T-cell (primary cell): Measurements from ENCODE around the gene DDX10. TPM values are rescaled to one million over a fixed set of nuclear protein-coding genes. Genes with fewer than 3 reads are reported as not detected.

Experiments
- ATAC-seq, 4 experiments: fragments of 200-7000 bp in 3 of 4; fragments of 150-1000 bp in 1 of 4; cut with Tn5 transposase; replicated peaks in 1 of 4; 1 replicate in 3 of 4; 2 replicates in 1 of 4; pipeline ENCODE4 v1.10.0; 2021; ENCODE audit warnings: moderate library complexity in 3 of 4, mild to moderate bottlenecking in 2 of 4, moderate number of reproducible peaks in 1 of 4
- CTCF ChIA-PET, 2 donors: fragments of 300-600 bp; sonication (Branson Sonifier 250); formaldehyde crosslinking; loops; one replicate each; lab custom pipeline; 2022; ENCODE audit warnings: antibody characterized with exemption in 2 of 2; lab: Charles Lee
- POLR2A ChIA-PET, 2 donors: fragments of 300-600 bp; sonication (Branson Sonifier 250); formaldehyde crosslinking; loops; one replicate each; lab custom pipeline; 2022; ENCODE audit warnings: antibody characterized with exemption in 2 of 2; lab: Charles Lee
- DNase-seq, 35 experiments: peaks; one replicate each; pipeline versions ENCODE4 v3.0.0 to v3.0.0-alpha.2; 2013 to 2023
- H3K27ac ChIP-seq: one replicate; pipeline ENCODE4 v1.5.1; 2013; ENCODE audit warnings: low read length
- H3K27me3 ChIP-seq, 2 experiments: replicated peaks in 1 of 2; 1 replicate in 1 of 2; 2 replicates in 1 of 2; pipeline versions ENCODE4 v1.6.1 to v1.7.0; 2013; ENCODE audit warnings: low read length in 1 of 2, mixed read lengths in 1 of 2; ENCODE audit not compliant: control insufficient read depth in 2 of 2, insufficient read depth in 2 of 2; ENCODE audit errors: extremely low read depth in 1 of 2
- H3K36me3 ChIP-seq, 2 donors: 1 replicate in 1 of 2; 2 replicates in 1 of 2; pipeline versions ENCODE4 v1.6.1 to v1.7.0; 2013; ENCODE audit warnings: low read length in 1 of 2; ENCODE audit not compliant: control insufficient read depth in 2 of 2, insufficient read depth in 1 of 2; ENCODE audit errors: extremely low read depth in 1 of 2
- H3K4me1 ChIP-seq, 2 experiments: 1 replicate in 1 of 2; 2 replicates in 1 of 2; pipeline versions ENCODE4 v1.6.1 to v1.7.0; 2013; ENCODE audit warnings: low read length in 2 of 2, mixed read lengths in 1 of 2; ENCODE audit not compliant: insufficient read depth in 2 of 2, control insufficient read depth in 1 of 2; ENCODE audit errors: extremely low read depth in 1 of 2
- H3K4me3 ChIP-seq, 2 donors: 1 replicate in 1 of 2; 2 replicates in 1 of 2; pipeline versions ENCODE4 v1.5.1 to v1.7.0; 2013; ENCODE audit warnings: mild to moderate bottlenecking in 2 of 2, low read length in 1 of 2, moderate library complexity in 1 of 2; ENCODE audit not compliant: control insufficient read depth in 1 of 2; ENCODE audit errors: extremely low read depth in 1 of 2
- H3K9me3 ChIP-seq: 2 replicates; pipeline ENCODE4 v1.7.0; 2013
- H3K27ac Mint-ChIP-seq, 2 donors: one replicate each; pipeline ENCODE4 v1.8.0; 2020 to 2021; ENCODE audit warnings: mild to moderate bottlenecking in 2 of 2, mixed read lengths in 2 of 2
- H3K27me3 Mint-ChIP-seq, 2 donors: one replicate each; pipeline ENCODE4 v1.8.0; 2021 to 2022; ENCODE audit warnings: mixed read lengths in 2 of 2
- H3K36me3 Mint-ChIP-seq: one replicate; pipeline ENCODE4 v1.8.0; 2021; ENCODE audit warnings: mixed read lengths
- H3K4me1 Mint-ChIP-seq, 3 donors: one replicate each; pipeline ENCODE4 v1.8.0; 2020 to 2022; ENCODE audit warnings: mixed read lengths in 3 of 3, mild to moderate bottlenecking in 1 of 3
- H3K4me3 Mint-ChIP-seq, 3 donors: one replicate each; pipeline ENCODE4 v1.8.0; 2020 to 2022; ENCODE audit warnings: mild to moderate bottlenecking in 3 of 3, mixed read lengths in 3 of 3, moderate library complexity in 3 of 3
- H3K9me3 Mint-ChIP-seq, 3 donors: one replicate each; pipeline ENCODE4 v1.8.0; 2020 to 2022; ENCODE audit warnings: mixed read lengths in 3 of 3
- WGBS: methylation state at CpG from one replicate; pipeline ENCODE4 v1.1.5; 2013; ENCODE audit warnings: missing lambda C conversion rate; ENCODE audit not compliant: insufficient coverage; 5-methylcytosine and 5-hydroxymethylcytosine counted together
- total RNA-seq, 35 experiments: library from RNA in 6 of 35; stranded (reverse) in 6 of 35; fragments of 120-200 nt in 1 of 35; gene quantifications; one replicate each; pipeline versions ENCODE4 v1.2.1 to v1.2.4 and lab custom pipeline; 2013 to 2026

DDX10 gene
- total RNA-seq, 5 donors from 2014 or later (not counting 1 experiment from before 2014, with no cell fraction given), result 23.5 to 30.0 (median 27.0) TPM

DNA sequence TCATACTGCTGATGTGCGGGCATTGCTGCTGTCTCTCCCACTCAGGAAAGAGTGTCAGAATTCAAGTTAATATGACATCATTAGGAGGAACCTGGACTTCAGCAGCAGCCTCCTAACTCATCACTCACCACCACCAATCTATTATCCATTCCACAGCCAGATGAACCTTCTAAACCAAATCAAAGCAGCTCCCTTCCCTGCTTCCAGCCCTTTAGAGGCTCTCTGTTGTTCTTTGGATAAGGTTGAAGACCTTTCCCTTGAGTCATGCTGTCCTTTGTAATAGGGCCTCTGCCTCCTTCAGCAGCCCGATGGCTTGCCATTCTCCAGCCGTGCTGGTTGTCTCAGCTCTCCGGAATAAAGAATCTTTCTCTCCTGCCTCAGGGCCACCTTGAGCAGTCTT lies 301.3 kb downstream of the DDX10 start:
- H3K27me3 ChIP-seq, result no peaks in the 10 kb centered on the region
- ChIA-PET CTCF (no interaction called here), POLR2A (no interaction called here)
- Mint-ChIP-seq H3K36me3 (no peaks in the 10 kb centered on the region), H3K4me3 (no peak overlapping the region), H3K4me1 (no peaks in the 10 kb centered on the region), H3K27me3 (peaks cover 0 to 4% of the 10 kb centered on the region in 2 donors), H3K27ac (no peak overlapping the region), H3K9me3 (no peaks in the 10 kb centered on the region)
- H3K36me3 ChIP-seq, result no peaks in the 10 kb centered on the region
- H3K4me3 ChIP-seq, result no peak overlapping the region
- H3K9me3 ChIP-seq, result no peaks in the 10 kb centered on the region
- no peak overlapping the region for H3K27ac ChIP-seq
- H3K4me1 ChIP-seq, result no peaks in the 10 kb centered on the region
- ATAC-seq, result no peak
- 100% methylated on average over 4 of the region's 4 CpGs for WGBS
- no peak for DNase-seq

DNA sequence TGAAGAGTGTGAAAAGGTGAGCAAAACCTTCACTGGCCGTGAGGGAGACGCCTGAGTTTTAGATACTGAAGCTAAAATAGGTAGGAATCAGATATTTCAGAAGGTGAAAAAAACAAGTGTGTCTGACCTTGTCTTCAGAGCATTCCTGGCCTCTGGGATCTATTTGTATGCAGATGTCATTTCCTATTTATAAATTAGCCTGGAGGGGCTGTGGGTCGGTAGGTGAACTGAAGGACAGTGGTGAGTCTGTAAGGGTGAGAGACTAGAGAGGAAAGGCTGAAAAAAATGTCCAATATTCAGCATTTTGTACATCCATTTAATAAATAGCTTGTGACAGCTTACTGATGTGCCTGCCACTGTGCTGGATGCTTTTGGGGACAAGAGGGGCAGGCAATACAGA lies 302.1 kb downstream of the DDX10 start:
- Histone ChIP-seq H3K36me3 (no peaks in the 10 kb centered on the region), H3K4me3 (no peak overlapping the region), H3K27me3 (no peaks in the 10 kb centered on the region), H3K9me3 (no peaks in the 10 kb centered on the region), H3K4me1 (no peaks in the 10 kb centered on the region), H3K27ac (no peak overlapping the region)
- H3K36me3 Mint-ChIP-seq, result no peaks in the 10 kb centered on the region
- H3K9me3 Mint-ChIP-seq, result no peaks in the 10 kb centered on the region
- no peak for ATAC-seq
- H3K27me3 Mint-ChIP-seq, result peaks cover 0 to 2% of the 10 kb centered on the region in 2 donors
- POLR2A ChIA-PET, result no interaction called here
- H3K4me3 Mint-ChIP-seq, result no peak overlapping the region
- no peaks in the 10 kb centered on the region for H3K4me1 Mint-ChIP-seq
- H3K27ac Mint-ChIP-seq, result no peak overlapping the region
- no peak for DNase-seq
- 33% methylated on average over 2 of the region's 3 CpGs for WGBS
- CTCF ChIA-PET, result no interaction called here

DNA sequence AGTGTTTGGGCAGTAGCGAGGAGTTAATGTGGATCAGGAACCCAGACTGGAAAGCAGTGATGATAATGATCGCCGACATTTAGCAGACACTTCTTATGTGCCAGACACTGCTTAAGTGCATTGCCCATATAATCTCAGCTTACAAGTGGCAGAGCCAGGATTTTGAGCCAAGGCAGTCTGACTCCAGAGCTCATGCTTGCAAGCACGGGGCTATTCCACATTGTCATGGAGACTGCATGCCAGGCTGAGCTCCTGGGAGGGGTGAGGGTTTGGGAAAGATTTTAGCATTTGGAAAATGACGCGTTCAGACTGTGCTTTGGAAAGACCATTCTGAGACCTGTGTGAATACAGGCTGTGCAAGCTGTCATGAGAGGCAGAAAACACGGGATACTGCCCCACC lies 302.7 kb downstream of the DDX10 start:
- no peak overlapping the region for H3K27ac Mint-ChIP-seq
- ChIA-PET POLR2A (no interaction called here), CTCF (no interaction called here)
- H3K27me3 Mint-ChIP-seq, result no peaks in the 10 kb centered on the region
- H3K4me3 Mint-ChIP-seq, result no peak overlapping the region
- Histone ChIP-seq H3K4me3 (no peak overlapping the region), H3K4me1 (no peaks in the 10 kb centered on the region), H3K27ac (no peak overlapping the region), H3K36me3 (no peaks in the 10 kb centered on the region), H3K27me3 (no peaks in the 10 kb centered on the region), H3K9me3 (no peaks in the 10 kb centered on the region)
- H3K9me3 Mint-ChIP-seq, result no peaks in the 10 kb centered on the region
- 80% methylated on average over 4 of the region's 7 CpGs for WGBS
- ATAC-seq (no peak), DNase-seq (no peak)
- no peaks in the 10 kb centered on the region for H3K4me1 Mint-ChIP-seq
- H3K36me3 Mint-ChIP-seq, result no peaks in the 10 kb centered on the region

DNA sequence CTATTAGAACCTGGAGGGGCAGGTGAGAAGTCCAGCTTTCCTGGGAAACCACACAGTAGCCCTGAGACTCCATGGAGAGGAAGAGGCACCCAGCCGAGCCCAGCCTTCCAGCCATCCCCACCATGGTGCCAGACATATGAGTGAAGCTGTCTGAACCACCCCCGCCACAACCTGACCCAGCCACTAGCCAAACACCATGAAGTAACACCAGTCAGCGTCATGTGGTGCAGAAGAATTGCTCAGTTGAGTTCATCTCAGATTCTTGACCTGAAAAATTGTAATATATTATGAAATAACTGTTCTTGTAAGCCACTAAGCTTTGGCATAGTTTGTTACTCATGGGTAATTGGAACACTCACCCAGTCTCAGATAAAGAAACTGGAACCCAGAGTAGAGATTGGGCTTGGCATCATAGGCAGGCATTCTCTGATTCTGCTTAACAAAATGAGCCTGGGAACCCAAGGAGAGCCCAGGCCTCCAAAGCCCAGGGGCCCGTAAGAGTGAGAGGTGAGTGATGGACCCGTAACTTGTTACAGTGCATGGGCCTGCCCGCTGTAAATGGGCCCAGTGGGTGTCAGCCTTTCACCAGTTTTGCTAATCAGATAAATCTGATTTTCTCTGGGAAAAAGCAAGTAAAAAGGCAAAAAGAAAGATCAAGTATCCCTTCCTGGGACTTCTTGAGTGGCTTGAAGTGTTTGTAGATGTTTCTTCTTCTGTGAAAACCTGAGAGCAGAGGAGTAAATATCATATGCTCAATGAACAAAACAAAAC lies 305.5 kb downstream of the DDX10 start:
- H3K36me3 Mint-ChIP-seq, result no peaks in the 10 kb centered on the region
- 80% methylated on average over 1 of the region's 6 CpGs for WGBS
- H3K9me3 Mint-ChIP-seq, result no peaks in the 10 kb centered on the region
- H3K4me1 Mint-ChIP-seq, result no peaks in the 10 kb centered on the region
- no peak for ATAC-seq
- ChIA-PET CTCF (no interaction called here), POLR2A (no interaction called here)
- H3K36me3 ChIP-seq, result no peaks in the 10 kb centered on the region
- H3K27ac Mint-ChIP-seq, result no peak overlapping the region
- H3K27ac ChIP-seq, result no peak overlapping the region
- no peak overlapping the region for H3K4me3 Mint-ChIP-seq
- H3K27me3 ChIP-seq, result no peaks in the 10 kb centered on the region
- no peaks in the 10 kb centered on the region for H3K4me1 ChIP-seq
- DNase-seq, result no peak
- H3K4me3 ChIP-seq, result no peak overlapping the region
- H3K9me3 ChIP-seq, result no peaks in the 10 kb centered on the region
- H3K27me3 Mint-ChIP-seq, result peaks cover 0 to 4% of the 10 kb centered on the region in 2 donors

DNA sequence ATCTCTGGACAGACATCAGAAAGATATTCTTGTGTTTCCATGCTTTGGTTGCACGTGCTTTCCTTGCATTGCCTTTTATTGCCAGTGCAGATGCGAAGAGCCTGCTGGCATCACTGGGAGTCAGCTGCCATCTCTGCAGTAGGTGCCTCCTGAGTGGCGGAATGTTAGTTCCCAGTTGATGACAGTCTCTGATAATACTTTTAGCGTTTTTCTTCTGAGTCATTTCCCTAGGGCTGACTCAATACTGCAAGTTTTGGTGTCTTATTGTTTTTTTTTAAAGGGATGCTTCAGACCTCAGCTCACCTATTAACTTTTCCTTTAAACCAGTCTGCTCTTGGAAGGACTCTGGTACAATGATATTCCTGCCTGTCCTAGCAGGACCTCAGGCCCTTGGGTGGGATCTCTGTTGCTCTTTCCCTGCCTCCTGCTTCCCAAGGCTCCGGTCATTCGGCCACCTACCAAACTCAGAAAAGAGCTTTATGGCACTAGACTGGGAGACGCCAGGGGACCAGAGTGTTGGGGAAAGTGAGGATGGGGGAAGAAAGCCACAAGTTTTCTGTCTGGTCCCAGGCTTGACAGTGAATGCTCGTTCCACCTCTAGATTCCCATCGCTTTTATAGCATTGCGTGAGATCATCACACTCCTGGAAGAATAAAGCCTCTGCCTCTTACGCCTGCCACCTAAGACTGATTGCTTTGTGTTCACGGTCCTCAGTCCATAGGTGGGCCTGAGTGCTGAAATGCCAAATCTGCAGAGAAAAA lies 308.7 kb downstream of the DDX10 start:
- no peak for ATAC-seq
- 90% methylated on average over 8 of the region's 12 CpGs for WGBS
- POLR2A ChIA-PET, result no interaction called here

DNA sequence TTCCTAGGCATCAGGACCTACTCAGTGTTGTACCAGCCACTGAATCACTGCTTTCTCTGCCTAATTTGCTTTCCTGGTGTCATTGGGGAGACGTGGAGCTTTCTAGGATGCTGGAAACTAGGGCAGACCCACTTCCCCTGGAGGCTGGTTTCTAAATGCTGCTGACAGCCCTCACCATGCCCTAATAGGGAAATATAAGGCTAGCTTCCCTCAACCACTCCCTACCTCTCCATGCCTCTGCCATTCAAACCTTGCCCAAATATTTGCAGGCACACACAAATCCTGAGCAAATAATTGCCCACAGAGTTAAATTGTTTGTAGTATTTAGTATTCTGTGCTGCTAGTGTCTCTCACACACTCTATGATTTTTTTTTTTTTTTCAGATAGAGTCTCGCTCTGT lies 310.2 kb downstream of the DDX10 start:
- POLR2A ChIA-PET, result interaction anchor here in 1 of 2 donors (0.7 kb wide), 1 partner anchor 30 kb away, joined by 6 read pairs; no protein-coding TSS in a partner anchor
- peaks cover 0 to 8% of the 10 kb centered on the region in 2 donors for H3K27me3 Mint-ChIP-seq
- H3K4me3 ChIP-seq, result no peak overlapping the region
- no peaks in the 10 kb centered on the region for H3K27me3 ChIP-seq
- no peaks in the 10 kb centered on the region for H3K9me3 ChIP-seq
- H3K4me3 Mint-ChIP-seq, result no peak overlapping the region
- WGBS, result no CpG with 5 or more reads among the region's 2 CpGs
- no peaks in the 10 kb centered on the region for H3K4me1 ChIP-seq
- H3K4me1 Mint-ChIP-seq, result no peaks in the 10 kb centered on the region
- H3K9me3 Mint-ChIP-seq, result no peaks in the 10 kb centered on the region
- ATAC-seq, result no peak
- no peak overlapping the region for H3K27ac Mint-ChIP-seq
- CTCF ChIA-PET, result no interaction called here
- no peak overlapping the region for H3K27ac ChIP-seq
- no peaks in the 10 kb centered on the region for H3K36me3 ChIP-seq
- no peak for DNase-seq
- no peaks in the 10 kb centered on the region for H3K36me3 Mint-ChIP-seq

More for the DNA sequence above, 308.7 kb downstream of the DDX10 start:
- Histone ChIP-seq H3K4me3 (no peak overlapping the region), H3K9me3 (no peaks in the 10 kb centered on the region), H3K27ac (no peak overlapping the region), H3K4me1 (no peaks in the 10 kb centered on the region), H3K36me3 (no peaks in the 10 kb centered on the region), H3K27me3 (no peaks in the 10 kb centered on the region)
- no peak for DNase-seq
- H3K36me3 Mint-ChIP-seq, result no peaks in the 10 kb centered on the region
- H3K27me3 Mint-ChIP-seq, result peaks cover 0 to 4% of the 10 kb centered on the region in 2 donors
- no peaks in the 10 kb centered on the region for H3K4me1 Mint-ChIP-seq
- CTCF ChIA-PET, result no interaction called here
- no peak overlapping the region for H3K27ac Mint-ChIP-seq
- H3K9me3 Mint-ChIP-seq, result no peaks in the 10 kb centered on the region
- no peak overlapping the region for H3K4me3 Mint-ChIP-seq
